MV-4-11 (cell line): Measurements from ENCODE around the gene CCDC141.
A peak's percentile ranks its signal among the peaks of the same experiment; 100 is the strongest.

Source experiments
- DNase-seq: peaks from one replicate; lab custom pipeline; 2025; lab: John Stamatoyannopoulos, UW

Gene CCDC141

GRCh38 chr2:178980815-178981214 lies 69.1 kb downstream of the CCDC141 start:
- DNase-seq = no peak

GRCh38 chr2:178978667-178979066 lies 71.3 kb downstream of the CCDC141 start:
- no peak for DNase-seq

- no peak for DNase-seq
Observed at GRCh38 chr2:178976351-178976750, 73.6 kb downstream of the CCDC141 start.

- peak; percentile 16 for DNase-seq
Observed at GRCh38 chr2:178962805-178963433, 87.0 kb downstream of the CCDC141 start.

GRCh38 chr2:178962152-178962551 lies 87.8 kb downstream of the CCDC141 start:
- DNase-seq = no peak

GRCh38 chr2:178954049-178954448 lies 95.9 kb downstream of the CCDC141 start:
- DNase-seq = no peak

GRCh38 chr2:178951266-178952006 lies 98.5 kb downstream of the CCDC141 start:
- no peak for DNase-seq

- no peak for DNase-seq
Observed at GRCh38 chr2:178949584-178949983, 100.4 kb downstream of the CCDC141 start.

GRCh38 chr2:178949151-178949550 lies 100.8 kb downstream of the CCDC141 start:
- DNase-seq = no peak

GRCh38 chr2:178947006-178947405 lies 102.9 kb downstream of the CCDC141 start:
- DNase-seq = no peak

GRCh38 chr2:178946494-178946893 lies 103.4 kb downstream of the CCDC141 start:
- no peak for DNase-seq

- DNase-seq = no peak
Observed at GRCh38 chr2:178943745-178944144, 106.2 kb downstream of the CCDC141 start.

- no peak for DNase-seq
Observed at GRCh38 chr2:178934571-178934970, 115.4 kb downstream of the CCDC141 start.

GRCh38 chr2:178933493-178933892 lies 116.4 kb downstream of the CCDC141 start:
- no peak for DNase-seq

- no peak for DNase-seq
Observed at GRCh38 chr2:178928077-178928476, 121.9 kb downstream of the CCDC141 start.

GRCh38 chr2:178927173-178927572 lies 122.8 kb downstream of the CCDC141 start:
- DNase-seq = no peak

- DNase-seq = no peak
Observed at GRCh38 chr2:178924817-178925216, 125.1 kb downstream of the CCDC141 start.

- no peak for DNase-seq
Observed at GRCh38 chr2:178923546-178923945, 126.4 kb downstream of the CCDC141 start.

GRCh38 chr2:178920916-178921513 lies 128.9 kb downstream of the CCDC141 start:
- DNase-seq = no peak

- DNase-seq = no peak
Observed at GRCh38 chr2:178917555-178917954, 132.4 kb downstream of the CCDC141 start.

- DNase-seq = no peak
Observed at GRCh38 chr2:178915423-178916173, 134.3 kb downstream of the CCDC141 start.

GRCh38 chr2:178914259-178914849 lies 135.6 kb downstream of the CCDC141 start:
- DNase-seq = peak; percentile 85
